BE2C (cell line): ENCODE data around the gene CTDP1.

Experiments used
- DNase-seq: peaks from one replicate; pipeline ENCODE4 v3.0.0-alpha.2; 2020
- H3K27me3 ChIP-seq: fragments of 250-450 bp; sonication (Bioruptor Pico); 2 replicates; pipeline ENCODE4 v1.5.1; 2020; ENCODE audit warnings: mild to moderate bottlenecking
- H3K36me3 ChIP-seq: fragments of 250-450 bp; sonication (Bioruptor Pico); 2 replicates; pipeline ENCODE4 v1.5.1; 2020; ENCODE audit warnings: mild to moderate bottlenecking
- H3K4me1 ChIP-seq: fragments of 250-450 bp; sonication (Bioruptor Pico); 2 replicates; pipeline ENCODE4 v1.5.1; 2020
- H3K4me3 ChIP-seq: 2 replicates; pipeline ENCODE4 v1.5.1; 2011; ENCODE audit warnings: low read depth, low read length
- H3K9me3 ChIP-seq: fragments of 250-450 bp; sonication (Bioruptor Pico); 2 replicates; pipeline ENCODE4 v1.5.1; 2020
- TF ChIP-seq, protein P1 (sequence below): IDR thresholded peaks from 2 replicates; pipeline ENCODE4 v1.5.1; 2012; ENCODE audit warnings: mild to moderate bottlenecking, low read depth, low read length

CTDP1 gene

GRCh38 chr18:79678665-79679551, 695 bp upstream of the CTDP1 start:
- TF ChIP-seq, protein P1, sequence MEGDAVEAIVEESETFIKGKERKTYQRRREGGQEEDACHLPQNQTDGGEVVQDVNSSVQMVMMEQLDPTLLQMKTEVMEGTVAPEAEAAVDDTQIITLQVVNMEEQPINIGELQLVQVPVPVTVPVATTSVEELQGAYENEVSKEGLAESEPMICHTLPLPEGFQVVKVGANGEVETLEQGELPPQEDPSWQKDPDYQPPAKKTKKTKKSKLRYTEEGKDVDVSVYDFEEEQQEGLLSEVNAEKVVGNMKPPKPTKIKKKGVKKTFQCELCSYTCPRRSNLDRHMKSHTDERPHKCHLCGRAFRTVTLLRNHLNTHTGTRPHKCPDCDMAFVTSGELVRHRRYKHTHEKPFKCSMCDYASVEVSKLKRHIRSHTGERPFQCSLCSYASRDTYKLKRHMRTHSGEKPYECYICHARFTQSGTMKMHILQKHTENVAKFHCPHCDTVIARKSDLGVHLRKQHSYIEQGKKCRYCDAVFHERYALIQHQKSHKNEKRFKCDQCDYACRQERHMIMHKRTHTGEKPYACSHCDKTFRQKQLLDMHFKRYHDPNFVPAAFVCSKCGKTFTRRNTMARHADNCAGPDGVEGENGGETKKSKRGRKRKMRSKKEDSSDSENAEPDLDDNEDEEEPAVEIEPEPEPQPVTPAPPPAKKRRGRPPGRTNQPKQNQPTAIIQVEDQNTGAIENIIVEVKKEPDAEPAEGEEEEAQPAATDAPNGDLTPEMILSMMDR: no peak
- H3K27me3 ChIP-seq: no peaks in the 10 kb centered on the region
- H3K4me3 ChIP-seq: peak overlapping the region; percentile 73
- H3K9me3 ChIP-seq: no peaks in the 10 kb centered on the region
- no peaks in the 10 kb centered on the region for H3K36me3 ChIP-seq
- H3K4me1 ChIP-seq: no peaks in the 10 kb centered on the region; the same call in 1 of the 2 replicates
- peak; percentile 92 for DNase-seq

- Histone ChIP-seq H3K4me3 (peak overlapping the region; percentile 73), H3K4me1 (no peaks in the 10 kb centered on the region; the same call in 1 of the 2 replicates)
- DNase-seq: no peak
Measured at GRCh38 chr18:79680100-79680879, 687 bp downstream of the CTDP1 start.

GRCh38 chr18:79680891-79681339, 1.3 kb downstream of the CTDP1 start:
- peak overlapping the region; percentile 73 for H3K4me3 ChIP-seq

More at GRCh38 chr18:79680100-79680879, 687 bp downstream of the CTDP1 start:
- Histone ChIP-seq H3K9me3 (no peaks in the 10 kb centered on the region), H3K27me3 (no peaks in the 10 kb centered on the region), H3K36me3 (no peaks in the 10 kb centered on the region)
- TF ChIP-seq, protein P1: no peak

GRCh38 chr18:79681484-79682387, 2.1 kb downstream of the CTDP1 start:
- DNase-seq: no peak
- Histone ChIP-seq H3K4me3 (no peak overlapping the region), H3K27me3 (no peaks in the 10 kb centered on the region), H3K36me3 (no peaks in the 10 kb centered on the region), H3K9me3 (no peaks in the 10 kb centered on the region), H3K4me1 (no peaks in the 10 kb centered on the region; the same call in 1 of the 2 replicates)
- TF ChIP-seq, protein P1: no peak

More at GRCh38 chr18:79680891-79681339, 1.3 kb downstream of the CTDP1 start:
- H3K36me3 ChIP-seq: no peaks in the 10 kb centered on the region
- no peak for DNase-seq
- no peaks in the 10 kb centered on the region; the same call in 1 of the 2 replicates for H3K4me1 ChIP-seq
- TF ChIP-seq, protein P1: no peak
- no peaks in the 10 kb centered on the region for H3K27me3 ChIP-seq
- H3K9me3 ChIP-seq: no peaks in the 10 kb centered on the region

- Histone ChIP-seq H3K9me3 (no peaks in the 10 kb centered on the region), H3K4me3 (no peak overlapping the region), H3K36me3 (no peaks in the 10 kb centered on the region), H3K4me1 (no peaks in the 10 kb centered on the region; the same call in 1 of the 2 replicates), H3K27me3 (no peaks in the 10 kb centered on the region)
- DNase-seq: no peak
- TF ChIP-seq, protein P1: no peak
Measured at GRCh38 chr18:79682481-79682880, 2.9 kb downstream of the CTDP1 start.
